KMS-11 (cell line): Measurements from ENCODE around the gene ETFDH.
A peak's percentile ranks its signal among the peaks of the same experiment; 100 is the strongest.

ENCODE experiments used
- H2AFZ ChIP-seq: fragments of 200-600 bp; sonication (generic); 2 replicates; pipeline ENCODE4 v1.6.1; 2016; ENCODE audit warnings: antibody characterized with exemption, mixed run types, low read depth
- H3K27ac ChIP-seq: fragments of 200-600 bp; sonication (generic); 2 replicates; pipeline ENCODE4 v1.6.1; 2016; ENCODE audit warnings: mild to moderate bottlenecking, mixed run types
- H3K27me3 ChIP-seq: fragments of 200-600 bp; sonication (generic); 2 replicates; pipeline ENCODE4 v1.6.1; 2017; ENCODE audit warnings: mild to moderate bottlenecking, low read depth, mixed run types, moderate library complexity; ENCODE audit not compliant: insufficient read depth
- H3K36me3 ChIP-seq: fragments of 200-600 bp; sonication (generic); 2 replicates; pipeline ENCODE4 v1.6.1; 2017; ENCODE audit warnings: mild to moderate bottlenecking, mixed run types; ENCODE audit not compliant: insufficient read depth
- H3K4me1 ChIP-seq: fragments of 200-600 bp; sonication (generic); 2 replicates; pipeline ENCODE4 v1.6.1; 2016; ENCODE audit warnings: mild to moderate bottlenecking, low read depth, mixed run types; ENCODE audit not compliant: poor library complexity, severe bottlenecking
- H3K4me2 ChIP-seq: fragments of 200-600 bp; sonication (generic); 2 replicates; pipeline ENCODE4 v1.7.0; 2016; ENCODE audit warnings: mild to moderate bottlenecking, mixed run types
- H3K4me3 ChIP-seq: fragments of 200-600 bp; sonication (generic); IDR thresholded peaks from 2 replicates; pipeline ENCODE4 v1.6.1; 2017; ENCODE audit warnings: low read depth, low read length, mixed read lengths; ENCODE audit not compliant: insufficient read depth
- H3K79me2 ChIP-seq: fragments of 200-600 bp; sonication (generic); 2 replicates; pipeline ENCODE4 v1.6.1; 2016; ENCODE audit warnings: low read depth, mixed run types; ENCODE audit not compliant: insufficient read depth
- H3K9ac ChIP-seq: fragments of 200-600 bp; sonication (generic); 2 replicates; pipeline ENCODE4 v1.6.1; 2016; ENCODE audit warnings: mild to moderate bottlenecking, mixed run types
- H4K20me1 ChIP-seq: fragments of 200-600 bp; sonication (generic); 2 replicates; pipeline ENCODE4 v1.6.1; 2016; ENCODE audit warnings: mild to moderate bottlenecking, mixed run types; ENCODE audit not compliant: insufficient read depth
- CTCF ChIP-seq: fragments of 200-600 bp; sonication (generic); conservative IDR thresholded peaks from 2 replicates; pipeline ENCODE4 v1.6.1; 2017; ENCODE audit warnings: low read depth, mild to moderate bottlenecking, antibody characterized with exemption, low read length, moderate library complexity, mixed read lengths

Gene ETFDH

GRCh38 chr4:158722291-158722916 lies 50.3 kb downstream of the ETFDH start:
- Histone ChIP-seq H3K9ac (peak overlapping the region; percentile 82), H3K79me2 (peaks cover 30% of the 10 kb centered on the region), H2AFZ (peak overlapping the region; percentile 97), H3K4me3 (peak overlapping the region; percentile 24), H3K27ac (peak overlapping the region; percentile 97), H3K27me3 (no peaks in the 10 kb centered on the region), H3K36me3 (no peaks in the 10 kb centered on the region; the same call in 1 of the 2 replicates), H3K4me1 (peaks cover 17% of the 10 kb centered on the region), H3K4me2 (peak overlapping the region; percentile 93), H4K20me1 (no peaks in the 10 kb centered on the region)
- no peak for TF ChIP-seq CTCF

GRCh38 chr4:158722917-158723793 lies 51.1 kb downstream of the ETFDH start, which contains the start of gene PPID:
Gene PPID (minus strand): TSS chr4:158723396. CDS start chr4:158723288, 108 bp downstream.
- H3K79me2 ChIP-seq: peaks cover 30% of the 10 kb centered on the region
- H3K4me1 ChIP-seq: peaks cover 17% of the 10 kb centered on the region
- peak within 1 kb of the TSS; percentile 82 for H3K9ac ChIP-seq
- peak within 1 kb of the TSS; percentile 97 for H3K27ac ChIP-seq
- no peaks in the 10 kb centered on the region for H4K20me1 ChIP-seq
- no peaks in the 10 kb centered on the region for H3K27me3 ChIP-seq
- H2AFZ ChIP-seq: peak within 1 kb of the TSS; percentile 97
- peak within 1 kb of the TSS; percentile 93 for H3K4me2 ChIP-seq
- no peaks in the 10 kb centered on the region for H3K36me3 ChIP-seq
- no peak for TF ChIP-seq CTCF
- peak within 1 kb of the TSS; percentile 59 for H3K4me3 ChIP-seq

GRCh38 chr4:158724637-158725036 lies 52.5 kb downstream of the ETFDH start:
- H3K27me3 ChIP-seq: no peaks in the 10 kb centered on the region
- H3K36me3 ChIP-seq: no peaks in the 10 kb centered on the region
- H4K20me1 ChIP-seq: no peaks in the 10 kb centered on the region
- TF ChIP-seq CTCF: no peak
- peaks cover 28% of the 10 kb centered on the region for H3K79me2 ChIP-seq
- H3K27ac ChIP-seq: peak overlapping the region; percentile 97
- H2AFZ ChIP-seq: peak overlapping the region; percentile 97
- H3K4me2 ChIP-seq: peak overlapping the region; percentile 93
- H3K9ac ChIP-seq: peak overlapping the region; percentile 82; the same call in 1 of the 2 replicates
- H3K4me1 ChIP-seq: peaks cover 17% of the 10 kb centered on the region
- no peak overlapping the region for H3K4me3 ChIP-seq

GRCh38 chr4:158726633-158727032 lies 54.5 kb downstream of the ETFDH start:
- Histone ChIP-seq H4K20me1 (no peaks in the 10 kb centered on the region), H2AFZ (no peak overlapping the region), H3K4me1 (peaks cover 17% of the 10 kb centered on the region), H3K36me3 (no peaks in the 10 kb centered on the region), H3K27me3 (no peaks in the 10 kb centered on the region), H3K79me2 (peaks cover 15% of the 10 kb centered on the region), H3K27ac (no peak overlapping the region), H3K4me2 (no peak overlapping the region), H3K9ac (no peak overlapping the region), H3K4me3 (no peak overlapping the region)
- TF ChIP-seq CTCF: no peak
